HL-60 (cell line): ENCODE results near the gene ASB15.

ENCODE experiments used
- GABPA ChIP-seq: IDR thresholded peaks from 2 replicates; pipeline ENCODE4 v1.6.1; 2012; ENCODE audit warnings: low read depth
- POLR2AphosphoS5 ChIP-seq: IDR thresholded peaks from 2 replicates; pipeline ENCODE4 v1.6.1; 2012; ENCODE audit warnings: low read depth
- SPI1 ChIP-seq: IDR thresholded peaks from 2 replicates; pipeline ENCODE4 v1.6.1; 2012; ENCODE audit warnings: low read depth, mild to moderate bottlenecking, borderline replicate concordance
- TF ChIP-seq, protein P1 (sequence below): IDR thresholded peaks from one replicate; pipeline ENCODE4 v1.5.1; 2011; ENCODE audit warnings: low read length, control low read depth, inconsistent platforms; ENCODE audit not compliant: insufficient read depth
- TF ChIP-seq, protein P2 (sequence below): IDR thresholded peaks from 2 replicates; pipeline ENCODE4 v1.6.1; 2012; ENCODE audit warnings: low read depth; ENCODE audit not compliant: insufficient replicate concordance

DNA sequence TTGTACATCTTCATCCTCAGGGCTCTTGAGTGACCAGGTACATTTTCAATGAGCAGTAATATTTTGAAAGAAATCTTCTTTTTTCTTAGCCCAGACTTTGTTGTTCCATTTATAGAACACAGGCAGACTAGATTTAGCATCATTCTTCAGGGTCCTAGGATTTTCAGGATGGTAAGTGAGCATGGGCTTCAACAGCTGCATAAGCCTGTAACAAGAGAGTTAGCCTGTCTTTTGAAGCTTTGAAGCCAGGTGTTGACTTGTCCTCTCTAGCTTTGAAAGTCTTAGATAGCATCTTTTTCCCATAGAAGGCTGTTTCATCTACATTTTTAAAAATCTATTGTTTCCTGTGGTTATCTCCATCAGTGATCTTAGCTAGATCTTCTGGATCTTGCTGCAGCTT is 39.5 kb upstream of the ASB15 start:
- TF ChIP-seq, protein P1, sequence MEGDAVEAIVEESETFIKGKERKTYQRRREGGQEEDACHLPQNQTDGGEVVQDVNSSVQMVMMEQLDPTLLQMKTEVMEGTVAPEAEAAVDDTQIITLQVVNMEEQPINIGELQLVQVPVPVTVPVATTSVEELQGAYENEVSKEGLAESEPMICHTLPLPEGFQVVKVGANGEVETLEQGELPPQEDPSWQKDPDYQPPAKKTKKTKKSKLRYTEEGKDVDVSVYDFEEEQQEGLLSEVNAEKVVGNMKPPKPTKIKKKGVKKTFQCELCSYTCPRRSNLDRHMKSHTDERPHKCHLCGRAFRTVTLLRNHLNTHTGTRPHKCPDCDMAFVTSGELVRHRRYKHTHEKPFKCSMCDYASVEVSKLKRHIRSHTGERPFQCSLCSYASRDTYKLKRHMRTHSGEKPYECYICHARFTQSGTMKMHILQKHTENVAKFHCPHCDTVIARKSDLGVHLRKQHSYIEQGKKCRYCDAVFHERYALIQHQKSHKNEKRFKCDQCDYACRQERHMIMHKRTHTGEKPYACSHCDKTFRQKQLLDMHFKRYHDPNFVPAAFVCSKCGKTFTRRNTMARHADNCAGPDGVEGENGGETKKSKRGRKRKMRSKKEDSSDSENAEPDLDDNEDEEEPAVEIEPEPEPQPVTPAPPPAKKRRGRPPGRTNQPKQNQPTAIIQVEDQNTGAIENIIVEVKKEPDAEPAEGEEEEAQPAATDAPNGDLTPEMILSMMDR = no peak
- no peak for TF ChIP-seq POLR2AphosphoS5
- TF ChIP-seq, protein P2, sequence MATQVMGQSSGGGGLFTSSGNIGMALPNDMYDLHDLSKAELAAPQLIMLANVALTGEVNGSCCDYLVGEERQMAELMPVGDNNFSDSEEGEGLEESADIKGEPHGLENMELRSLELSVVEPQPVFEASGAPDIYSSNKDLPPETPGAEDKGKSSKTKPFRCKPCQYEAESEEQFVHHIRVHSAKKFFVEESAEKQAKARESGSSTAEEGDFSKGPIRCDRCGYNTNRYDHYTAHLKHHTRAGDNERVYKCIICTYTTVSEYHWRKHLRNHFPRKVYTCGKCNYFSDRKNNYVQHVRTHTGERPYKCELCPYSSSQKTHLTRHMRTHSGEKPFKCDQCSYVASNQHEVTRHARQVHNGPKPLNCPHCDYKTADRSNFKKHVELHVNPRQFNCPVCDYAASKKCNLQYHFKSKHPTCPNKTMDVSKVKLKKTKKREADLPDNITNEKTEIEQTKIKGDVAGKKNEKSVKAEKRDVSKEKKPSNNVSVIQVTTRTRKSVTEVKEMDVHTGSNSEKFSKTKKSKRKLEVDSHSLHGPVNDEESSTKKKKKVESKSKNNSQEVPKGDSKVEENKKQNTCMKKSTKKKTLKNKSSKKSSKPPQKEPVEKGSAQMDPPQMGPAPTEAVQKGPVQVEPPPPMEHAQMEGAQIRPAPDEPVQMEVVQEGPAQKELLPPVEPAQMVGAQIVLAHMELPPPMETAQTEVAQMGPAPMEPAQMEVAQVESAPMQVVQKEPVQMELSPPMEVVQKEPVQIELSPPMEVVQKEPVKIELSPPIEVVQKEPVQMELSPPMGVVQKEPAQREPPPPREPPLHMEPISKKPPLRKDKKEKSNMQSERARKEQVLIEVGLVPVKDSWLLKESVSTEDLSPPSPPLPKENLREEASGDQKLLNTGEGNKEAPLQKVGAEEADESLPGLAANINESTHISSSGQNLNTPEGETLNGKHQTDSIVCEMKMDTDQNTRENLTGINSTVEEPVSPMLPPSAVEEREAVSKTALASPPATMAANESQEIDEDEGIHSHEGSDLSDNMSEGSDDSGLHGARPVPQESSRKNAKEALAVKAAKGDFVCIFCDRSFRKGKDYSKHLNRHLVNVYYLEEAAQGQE = no peak
- TF ChIP-seq GABPA = no peak
- TF ChIP-seq SPI1 = no peak
